Ishikawa (cell line): ENCODE results near the gene PLEK2.

Experiments used
- CEBPB ChIP-seq: IDR thresholded peaks from 2 replicates; pipeline ENCODE4 v1.6.1; 2012
- CREB1 ChIP-seq: IDR thresholded peaks from 2 replicates; pipeline ENCODE4 v1.6.1; 2012; ENCODE audit warnings: low read depth
- EP300 ChIP-seq: IDR thresholded peaks from 2 replicates; pipeline ENCODE4 v1.6.1; 2012; ENCODE audit warnings: borderline replicate concordance
- MAX ChIP-seq: IDR thresholded peaks from 2 replicates; pipeline ENCODE4 v1.6.1; 2012
- TF ChIP-seq, protein P1 (sequence below): IDR thresholded peaks from 2 replicates; pipeline ENCODE4 v1.6.1; 2012; ENCODE audit warnings: low read depth, mild to moderate bottlenecking

DNA sequence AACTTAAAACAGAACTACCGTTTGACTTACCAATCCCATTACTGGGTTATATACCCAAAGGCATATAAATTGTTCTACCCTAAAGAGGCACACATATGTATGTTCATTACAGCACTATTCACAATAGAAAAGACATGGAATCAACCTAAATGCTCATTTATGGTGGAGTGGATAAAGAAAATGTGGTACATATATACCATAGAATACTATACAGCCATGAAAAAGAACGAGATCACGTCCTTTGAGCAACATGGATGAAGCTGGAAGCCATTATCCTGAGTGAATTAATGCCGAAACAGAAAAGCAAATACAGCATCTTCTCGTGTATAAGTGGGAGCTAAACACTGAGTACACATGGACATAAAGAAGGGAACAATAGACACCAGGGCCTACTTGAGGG is 44.8 kb upstream of the PLEK2 start:
- TF ChIP-seq CREB1: no peak
- TF ChIP-seq, protein P1, sequence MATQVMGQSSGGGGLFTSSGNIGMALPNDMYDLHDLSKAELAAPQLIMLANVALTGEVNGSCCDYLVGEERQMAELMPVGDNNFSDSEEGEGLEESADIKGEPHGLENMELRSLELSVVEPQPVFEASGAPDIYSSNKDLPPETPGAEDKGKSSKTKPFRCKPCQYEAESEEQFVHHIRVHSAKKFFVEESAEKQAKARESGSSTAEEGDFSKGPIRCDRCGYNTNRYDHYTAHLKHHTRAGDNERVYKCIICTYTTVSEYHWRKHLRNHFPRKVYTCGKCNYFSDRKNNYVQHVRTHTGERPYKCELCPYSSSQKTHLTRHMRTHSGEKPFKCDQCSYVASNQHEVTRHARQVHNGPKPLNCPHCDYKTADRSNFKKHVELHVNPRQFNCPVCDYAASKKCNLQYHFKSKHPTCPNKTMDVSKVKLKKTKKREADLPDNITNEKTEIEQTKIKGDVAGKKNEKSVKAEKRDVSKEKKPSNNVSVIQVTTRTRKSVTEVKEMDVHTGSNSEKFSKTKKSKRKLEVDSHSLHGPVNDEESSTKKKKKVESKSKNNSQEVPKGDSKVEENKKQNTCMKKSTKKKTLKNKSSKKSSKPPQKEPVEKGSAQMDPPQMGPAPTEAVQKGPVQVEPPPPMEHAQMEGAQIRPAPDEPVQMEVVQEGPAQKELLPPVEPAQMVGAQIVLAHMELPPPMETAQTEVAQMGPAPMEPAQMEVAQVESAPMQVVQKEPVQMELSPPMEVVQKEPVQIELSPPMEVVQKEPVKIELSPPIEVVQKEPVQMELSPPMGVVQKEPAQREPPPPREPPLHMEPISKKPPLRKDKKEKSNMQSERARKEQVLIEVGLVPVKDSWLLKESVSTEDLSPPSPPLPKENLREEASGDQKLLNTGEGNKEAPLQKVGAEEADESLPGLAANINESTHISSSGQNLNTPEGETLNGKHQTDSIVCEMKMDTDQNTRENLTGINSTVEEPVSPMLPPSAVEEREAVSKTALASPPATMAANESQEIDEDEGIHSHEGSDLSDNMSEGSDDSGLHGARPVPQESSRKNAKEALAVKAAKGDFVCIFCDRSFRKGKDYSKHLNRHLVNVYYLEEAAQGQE: no peak
- no peak for TF ChIP-seq EP300
- TF ChIP-seq MAX: no peak
- TF ChIP-seq CEBPB: no peak
